Stimulated activated CD4-positive, alpha-beta T cell treated with anti-CD3 and anti-CD28 coated beads, Interleukin-1b, Interleukin-23, amount 100 ng/mL, for 4 hours (primary cell): ENCODE data around the gene WBP11.

Source experiments
- DNase-seq, 2 donors: peaks; one replicate each; pipeline ENCODE4 v3.0.0-alpha.2; 2020; ENCODE audit warnings: low read depth in 2 of 2

The WBP11 gene

DNA sequence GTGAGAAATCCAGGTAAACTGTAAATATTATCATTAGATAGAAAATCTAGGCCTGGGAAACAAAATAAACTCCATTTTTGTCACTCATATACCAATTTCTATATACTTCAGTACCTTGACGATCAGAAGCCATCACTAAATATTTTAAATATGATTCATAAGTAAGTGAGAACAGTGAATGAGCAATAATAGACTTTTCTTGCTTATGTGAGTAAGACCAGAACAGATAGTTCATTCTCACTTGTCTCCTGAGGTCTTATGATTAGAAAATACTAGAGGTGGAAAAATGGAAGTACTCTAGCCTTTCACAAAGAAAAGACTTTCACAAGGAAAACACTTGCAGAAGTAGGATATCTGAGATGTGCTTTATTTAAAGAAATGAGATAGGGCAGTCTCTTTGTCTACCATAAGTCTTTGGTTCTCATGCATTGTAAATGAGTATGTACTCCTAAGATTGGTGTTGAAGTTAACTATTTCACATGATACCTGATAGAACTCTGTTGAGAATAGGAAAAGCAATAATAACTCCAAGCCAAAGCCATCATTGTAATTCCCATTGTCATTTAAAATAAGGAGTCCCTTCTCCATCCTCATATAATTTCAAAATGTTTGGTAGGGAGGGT is 20.8 kb upstream of the WBP11 start:
- DNase-seq: no peak

GRCh38 chr12:14814014-14814413 is 10.7 kb upstream of the WBP11 start, which contains the start of gene SMCO3:
SMCO3 (minus strand) TSS chr12:14814182; CDS start chr12:14806680, 7,502 bp downstream.
- DNase-seq: no peak

DNA sequence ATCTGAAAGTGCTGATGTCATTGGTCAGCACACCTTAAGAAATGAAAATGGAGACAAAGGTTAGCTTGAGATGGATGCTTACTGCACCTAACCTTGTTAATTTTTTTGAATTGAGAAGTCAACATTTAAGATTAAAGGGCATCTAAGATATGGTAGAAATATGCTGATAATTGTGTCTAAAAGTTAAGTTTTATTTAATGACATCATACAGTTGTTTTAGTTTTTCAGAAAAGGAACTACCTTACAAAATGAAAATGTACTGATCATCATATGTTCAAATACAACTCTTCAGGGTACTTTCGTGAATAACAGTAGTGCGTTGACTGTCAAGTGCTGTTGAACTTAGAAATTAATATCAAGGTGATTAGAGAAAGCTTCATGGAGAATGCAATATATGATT is 8.2 kb upstream of the WBP11 start:
- DNase-seq: no peak

DNA sequence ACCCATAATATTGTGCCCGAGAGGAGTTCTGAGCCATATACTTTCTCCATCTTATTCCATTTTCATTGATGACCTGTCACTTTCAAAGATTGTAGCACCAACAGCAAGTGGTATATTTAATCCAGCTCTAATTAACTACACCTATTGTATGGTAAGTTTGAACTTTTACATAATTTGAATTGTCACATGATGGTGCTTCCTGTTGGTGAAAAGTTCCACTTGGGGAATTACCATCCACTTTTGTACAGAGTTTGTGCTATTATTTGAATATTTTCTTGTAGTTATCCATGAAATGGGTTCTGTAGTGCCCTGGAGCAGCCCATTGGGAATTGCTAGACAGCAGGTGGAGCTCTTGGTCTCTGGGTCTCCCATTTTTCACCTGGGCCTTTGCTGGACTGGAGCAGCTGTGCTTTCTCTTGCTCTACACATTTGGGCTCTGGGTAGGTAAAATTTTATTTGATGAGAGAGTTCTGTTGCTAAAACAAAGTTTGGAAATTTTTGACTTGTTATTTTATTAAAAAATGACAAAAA is 7.7 kb upstream of the WBP11 start:
- no peak for DNase-seq

GRCh38 chr12:14810167-14810952 is 7.1 kb upstream of the WBP11 start:
- DNase-seq: no peak

- DNase-seq: no peak
Observed at GRCh38 chr12:14803830-14804160, 517 bp upstream of the WBP11 start.

DNA sequence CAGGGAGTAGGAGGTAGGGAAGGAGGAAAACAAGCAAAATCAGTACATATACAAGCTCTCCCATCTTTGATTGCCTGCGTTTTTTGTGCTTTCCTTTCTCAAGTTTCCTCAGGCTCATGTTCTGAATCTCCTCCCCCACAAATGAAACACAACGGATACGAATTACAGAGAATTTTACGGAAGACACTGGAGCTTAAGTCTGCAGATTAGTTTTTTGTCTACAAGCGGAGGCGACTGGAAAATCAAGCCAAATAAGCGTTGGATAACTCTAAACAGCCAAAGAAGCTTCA is 612 bp downstream of the WBP11 start:
- no peak for DNase-seq

DNA sequence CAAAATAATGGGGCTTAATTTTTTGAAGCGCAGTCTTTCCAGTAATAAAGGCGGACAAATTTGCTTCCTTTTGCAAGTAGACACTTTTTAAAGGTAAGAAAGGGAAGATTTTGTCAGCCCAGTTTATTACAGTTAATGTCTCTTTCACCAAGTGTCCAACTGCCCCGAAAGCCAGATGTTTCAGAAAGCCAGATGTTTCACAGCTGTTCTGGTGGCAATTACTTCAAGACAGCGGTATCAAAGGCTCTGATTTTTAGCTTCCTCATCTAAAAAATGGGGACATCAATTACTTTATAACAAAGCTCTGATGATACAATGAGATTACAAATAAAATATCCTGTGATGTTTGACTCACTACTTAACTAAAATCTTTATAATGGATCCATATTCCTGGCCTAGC is 1.0 kb downstream of the WBP11 start:
- no peak for DNase-seq

DNA sequence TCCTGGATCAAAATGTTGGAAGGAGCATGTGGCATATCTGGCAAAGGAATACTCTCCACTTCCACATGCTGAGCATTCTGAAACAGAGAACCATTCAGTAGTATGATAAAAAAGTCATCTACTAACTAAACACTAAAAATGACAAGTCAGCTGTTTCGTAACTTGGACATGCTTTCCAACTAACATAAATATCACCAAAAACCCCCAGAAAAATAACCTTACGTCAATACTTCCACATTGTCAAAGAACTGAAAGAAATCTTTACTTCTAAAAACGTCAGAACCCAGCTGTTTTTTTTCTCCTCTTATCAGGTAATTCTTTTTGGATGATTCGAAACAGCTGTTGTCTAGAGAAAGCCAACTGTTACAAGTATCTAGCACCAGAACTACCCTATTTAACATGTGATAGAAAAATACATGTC is 8.2 kb downstream of the WBP11 start:
- DNase-seq: no peak

DNA sequence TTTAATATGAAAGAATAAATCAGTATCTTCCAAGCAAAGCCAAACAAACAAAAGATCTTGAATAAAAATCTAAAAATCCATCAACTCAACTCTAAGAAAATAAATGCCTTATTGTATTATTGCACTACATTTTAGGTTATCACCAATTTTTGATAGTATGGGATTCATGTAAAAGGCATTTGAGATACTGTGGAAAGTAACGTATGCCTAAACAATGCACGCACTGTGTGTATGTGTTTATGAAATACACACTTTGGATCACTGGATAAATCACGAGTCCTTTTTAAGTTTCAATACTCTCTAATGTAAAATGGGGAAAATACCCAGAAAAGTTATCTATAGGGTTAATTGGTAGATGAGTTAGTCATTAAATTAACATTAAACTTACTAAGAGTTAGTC is 17.7 kb downstream of the WBP11 start:
- no peak for DNase-seq

DNA sequence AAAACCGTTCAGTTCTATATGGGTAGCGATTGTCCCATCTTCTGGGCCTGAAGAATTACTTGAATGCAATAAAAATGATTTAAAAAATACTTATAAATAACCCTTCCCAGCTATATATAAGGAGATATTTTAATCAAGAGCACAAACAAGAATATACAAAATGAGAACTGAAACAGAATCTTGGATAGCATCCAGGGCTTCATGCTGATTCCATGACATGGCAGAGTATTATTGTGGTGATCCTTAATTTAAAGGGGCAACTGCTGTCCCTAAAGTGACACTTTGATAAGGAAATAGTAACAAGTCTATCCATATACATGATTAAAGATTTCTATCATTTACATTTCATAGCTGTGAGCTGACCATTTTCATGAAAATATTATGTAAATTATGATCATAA is 18.8 kb downstream of the WBP11 start:
- DNase-seq: no peak

- no peak for DNase-seq
Observed at GRCh38 chr12:14782756-14783155, 20.5 kb downstream of the WBP11 start.

GRCh38 chr12:14781563-14781962 is 21.7 kb downstream of the WBP11 start:
- no peak for DNase-seq

DNA sequence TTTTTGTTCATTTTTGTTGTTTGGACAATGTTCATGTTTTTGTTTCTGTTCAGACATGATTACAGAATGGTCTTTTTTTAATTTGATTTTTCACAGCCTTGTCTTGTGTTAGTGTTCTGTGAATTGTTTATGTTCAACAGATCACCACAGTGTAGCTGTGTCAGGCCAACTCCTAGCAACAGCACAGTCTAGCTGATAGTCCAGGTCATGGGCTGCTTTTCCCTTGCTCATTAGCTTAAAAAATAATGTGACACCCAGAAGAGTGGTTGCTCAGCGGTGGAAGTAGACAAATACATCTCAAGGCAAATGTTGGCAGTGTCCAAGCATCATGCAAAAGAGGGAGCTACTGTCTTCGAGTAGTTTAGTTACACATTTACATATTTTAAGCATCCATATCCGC is 22.4 kb downstream of the WBP11 start:
- DNase-seq: no peak

DNA sequence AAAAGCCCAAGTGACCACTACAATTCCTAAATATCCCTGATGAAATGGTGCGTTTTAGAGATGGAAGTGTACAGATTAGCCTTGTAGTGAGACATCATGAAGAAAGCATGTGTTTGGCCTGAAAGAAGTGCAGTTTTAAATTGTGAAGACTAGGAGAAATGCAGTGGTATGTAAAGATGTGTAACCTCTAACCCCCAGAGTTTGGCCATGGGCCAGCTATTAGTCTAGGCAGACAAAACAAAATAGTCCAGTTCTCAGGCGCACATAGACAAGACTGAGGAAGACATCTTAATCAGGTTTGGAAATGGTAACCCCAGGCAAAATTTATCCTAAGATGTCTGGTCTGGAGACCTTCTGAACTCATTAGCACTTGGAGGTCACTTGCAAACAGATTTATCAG is 23.4 kb downstream of the WBP11 start:
- no peak for DNase-seq

GRCh38 chr12:14777271-14777670 is 26.0 kb downstream of the WBP11 start:
- DNase-seq: no peak

GRCh38 chr12:14776236-14776961 is 26.9 kb downstream of the WBP11 start:
- no peak for DNase-seq

- DNase-seq: no peak
Observed at GRCh38 chr12:14775636-14775980, 27.7 kb downstream of the WBP11 start.

DNA sequence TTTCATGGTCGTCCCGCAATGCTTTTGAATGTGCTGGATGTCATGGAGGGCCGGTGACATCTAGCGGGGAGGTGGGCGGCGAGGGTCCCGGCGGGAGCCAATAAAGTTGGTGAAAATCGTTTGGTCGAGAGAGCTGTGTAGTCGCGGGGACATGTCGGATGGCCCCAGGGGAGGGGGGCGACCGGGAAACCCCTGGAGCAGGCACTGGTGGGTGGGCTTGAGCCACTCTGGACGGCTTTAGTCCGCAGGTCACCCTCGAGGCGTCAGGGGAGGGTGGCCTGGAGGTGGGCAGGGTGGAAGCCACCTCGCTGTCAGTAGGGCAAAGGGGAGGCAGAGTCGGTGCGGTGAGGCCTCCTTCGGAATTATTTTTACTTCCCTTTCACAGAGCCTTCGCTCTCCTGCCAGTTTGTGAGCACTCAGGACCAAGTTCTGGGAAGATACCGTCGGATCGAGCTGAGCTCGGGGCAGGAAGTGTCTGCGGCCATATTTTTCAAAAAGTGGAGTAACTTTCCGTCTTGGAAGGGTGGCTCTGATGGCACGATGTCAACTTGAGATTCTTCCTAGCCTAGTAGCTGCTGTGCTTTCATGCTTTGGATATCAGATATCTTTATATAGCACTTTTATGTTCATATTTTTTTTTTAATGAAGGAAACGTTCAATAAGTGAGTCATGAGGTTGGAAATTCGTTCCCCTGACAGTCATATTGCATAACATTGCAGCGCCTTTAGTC is 28.2 kb downstream of the WBP11 start:
- peak; percentile 8 to 11 for DNase-seq

DNA sequence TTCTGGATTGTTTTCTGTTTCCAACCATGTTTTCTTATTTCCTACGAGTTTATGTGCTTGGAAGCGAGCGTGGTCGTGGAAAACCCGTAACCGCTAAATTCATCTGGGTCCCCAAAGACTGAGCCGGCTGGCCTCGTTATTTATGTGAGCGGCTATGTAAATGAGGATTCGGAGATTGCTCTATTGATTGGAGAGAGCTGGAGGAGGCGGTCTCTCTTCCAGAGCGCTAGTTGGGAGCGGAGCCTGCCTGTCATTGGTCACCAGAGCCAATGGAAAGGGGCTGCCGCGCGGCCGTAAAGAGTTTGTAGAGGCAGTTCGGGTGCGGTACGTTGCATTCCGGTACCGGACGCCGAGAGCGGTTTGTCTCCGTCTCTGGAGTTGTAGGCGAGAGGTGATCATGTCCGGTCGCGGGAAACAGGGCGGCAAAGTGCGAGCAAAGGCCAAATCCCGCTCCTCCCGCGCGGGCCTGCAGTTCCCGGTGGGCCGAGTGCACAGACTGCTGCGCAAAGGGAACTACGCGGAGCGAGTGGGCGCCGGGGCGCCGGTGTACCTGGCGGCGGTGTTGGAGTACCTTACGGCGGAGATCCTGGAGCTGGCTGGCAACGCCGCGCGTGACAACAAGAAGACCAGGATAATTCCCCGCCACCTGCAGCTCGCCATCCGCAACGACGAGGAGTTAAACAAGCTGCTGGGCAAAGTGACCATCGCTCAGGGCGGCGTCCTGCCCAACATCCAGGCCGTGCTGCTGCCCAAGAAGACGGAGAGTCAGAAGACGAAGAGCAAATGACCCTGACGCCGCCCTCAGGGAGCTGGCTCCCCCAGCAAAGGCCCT is 29.0 kb downstream of the WBP11 start:
- DNase-seq: peak; percentile 72 to 76

GRCh38 chr12:14773685-14774073 is 29.6 kb downstream of the WBP11 start:
- peak in 1 of 2 donors; percentile 25 for DNase-seq
